Smooth muscle cell (in vitro differentiated cells): ENCODE data around the gene EPB41L3. TPM values are rescaled to one million over a fixed set of nuclear protein-coding genes. Genes with fewer than 3 reads are reported as not detected.

ENCODE experiments used
- DNase-seq: peaks from one replicate; lab custom pipeline; 2025; ENCODE audit not compliant: unreplicated experiment; lab: John Stamatoyannopoulos, UW
- H2AFZ ChIP-seq: fragments of 200-600 bp; sonication (generic); 2 replicates; pipeline ENCODE4 v1.6.0; 2016; ENCODE audit warnings: antibody characterized with exemption, low read depth, mild to moderate bottlenecking
- H3F3A ChIP-seq: fragments of 200-600 bp; sonication (generic); 2 replicates; pipeline ENCODE4 v1.6.0; 2017; ENCODE audit warnings: antibody characterized with exemption, low read depth
- H3K27ac ChIP-seq: fragments of 200-600 bp; sonication (generic); 2 replicates; pipeline ENCODE4 v1.5.1; 2016; ENCODE audit warnings: low read depth, mild to moderate bottlenecking
- H3K27me3 ChIP-seq: fragments of 200-600 bp; sonication (generic); 2 replicates; pipeline ENCODE4 v1.6.1; 2016; ENCODE audit warnings: low read depth, mild to moderate bottlenecking
- H3K36me3 ChIP-seq: fragments of 200-600 bp; sonication (generic); 2 replicates; pipeline ENCODE4 v1.5.1; 2016; ENCODE audit warnings: low read depth
- H3K4me1 ChIP-seq: fragments of 200-600 bp; sonication (generic); 2 replicates; pipeline ENCODE4 v1.5.1; 2016; ENCODE audit warnings: low read depth
- H3K4me2 ChIP-seq: fragments of 200-600 bp; sonication (generic); 2 replicates; pipeline ENCODE4 v1.6.0; 2016; ENCODE audit warnings: mild to moderate bottlenecking
- H3K4me3 ChIP-seq: fragments of 200-600 bp; sonication (generic); 2 replicates; pipeline ENCODE4 v1.5.1; 2016; ENCODE audit warnings: mild to moderate bottlenecking
- H3K79me2 ChIP-seq: fragments of 200-600 bp; sonication (generic); 2 replicates; pipeline ENCODE4 v1.6.0; 2016; ENCODE audit warnings: low read depth, mild to moderate bottlenecking
- H3K9ac ChIP-seq: fragments of 200-600 bp; sonication (generic); 2 replicates; pipeline ENCODE4 v1.6.0; 2016; ENCODE audit warnings: low read depth
- H3K9me3 ChIP-seq: fragments of 200-600 bp; sonication (generic); replicated peaks from 2 replicates; pipeline ENCODE4 v1.5.1; 2016; ENCODE audit warnings: low read depth
- H4K20me1 ChIP-seq: fragments of 200-600 bp; sonication (generic); 2 replicates; pipeline ENCODE4 v1.6.0; 2016; ENCODE audit warnings: low read depth
- WGBS: methylation state at CpG from one replicate; pipeline ENCODE4 v1.1.7; 2016; ENCODE audit warnings: low lambda C conversion rate; 5-methylcytosine and 5-hydroxymethylcytosine counted together
- polyA plus RNA-seq: library from polyadenylated mRNA; unstranded; fragments of >200 nt; fragmentation: Nextera tagmentation; extraction: Ambion mirVana; gene quantifications from 2 replicates; pipeline ENCODE4 v1.2.1, GENCODE V29; 2016
- total RNA-seq: library from RNA; depleted of rRNA; stranded (reverse); fragments of >200 nt; gene quantifications from 2 replicates; pipeline ENCODE4 v1.2.3, GENCODE V29; 2014
- TF ChIP-seq, protein P1 (sequence below): fragments of 200-600 bp; sonication (generic); IDR thresholded peaks from 2 replicates; pipeline ENCODE4 v1.5.1; 2017; ENCODE audit warnings: borderline replicate concordance, mild to moderate bottlenecking, antibody characterized with exemption; ENCODE audit not compliant: insufficient read depth, poor library complexity, severe bottlenecking

EPB41L3 gene
- total and polyA plus RNA-seq, 2 experiments from 2014 or later = 11.5 to 26.9 TPM

DNA sequence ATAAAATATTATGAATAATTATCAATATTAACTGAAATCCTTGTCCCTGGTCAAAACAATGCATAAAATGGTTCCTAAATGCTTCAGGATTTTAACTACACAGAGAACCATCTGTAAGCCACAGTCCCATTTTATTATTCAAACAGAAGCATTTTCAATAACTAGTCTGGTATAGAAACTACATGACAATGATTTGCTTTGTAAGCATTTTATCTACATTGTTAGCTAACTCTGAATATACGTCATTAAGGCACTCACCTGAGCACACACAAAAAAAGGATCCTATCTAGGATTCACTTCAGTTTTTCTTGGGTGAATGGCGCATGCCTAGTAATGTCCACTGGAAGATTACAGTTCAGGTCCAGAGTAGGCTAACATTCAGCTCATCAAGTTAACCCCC, 22.8 kb downstream of the EPB41L3 start:
- Histone ChIP-seq H4K20me1 (peaks cover 14% of the 10 kb centered on the region), H3K9me3 (no peaks in the 10 kb centered on the region), H3K4me1 (peaks cover 10% of the 10 kb centered on the region), H3K9ac (no peak overlapping the region), H3K4me2 (no peak overlapping the region), H3K4me3 (no peak overlapping the region), H3K79me2 (peaks cover 39% of the 10 kb centered on the region), H3K27ac (no peak overlapping the region), H3K36me3 (no peaks in the 10 kb centered on the region), H2AFZ (no peak overlapping the region), H3K27me3 (no peaks in the 10 kb centered on the region), H3F3A (peaks cover 10% of the 10 kb centered on the region)
- WGBS = 92% methylated on average over 2 of the region's 2 CpGs
- TF ChIP-seq, protein P1, sequence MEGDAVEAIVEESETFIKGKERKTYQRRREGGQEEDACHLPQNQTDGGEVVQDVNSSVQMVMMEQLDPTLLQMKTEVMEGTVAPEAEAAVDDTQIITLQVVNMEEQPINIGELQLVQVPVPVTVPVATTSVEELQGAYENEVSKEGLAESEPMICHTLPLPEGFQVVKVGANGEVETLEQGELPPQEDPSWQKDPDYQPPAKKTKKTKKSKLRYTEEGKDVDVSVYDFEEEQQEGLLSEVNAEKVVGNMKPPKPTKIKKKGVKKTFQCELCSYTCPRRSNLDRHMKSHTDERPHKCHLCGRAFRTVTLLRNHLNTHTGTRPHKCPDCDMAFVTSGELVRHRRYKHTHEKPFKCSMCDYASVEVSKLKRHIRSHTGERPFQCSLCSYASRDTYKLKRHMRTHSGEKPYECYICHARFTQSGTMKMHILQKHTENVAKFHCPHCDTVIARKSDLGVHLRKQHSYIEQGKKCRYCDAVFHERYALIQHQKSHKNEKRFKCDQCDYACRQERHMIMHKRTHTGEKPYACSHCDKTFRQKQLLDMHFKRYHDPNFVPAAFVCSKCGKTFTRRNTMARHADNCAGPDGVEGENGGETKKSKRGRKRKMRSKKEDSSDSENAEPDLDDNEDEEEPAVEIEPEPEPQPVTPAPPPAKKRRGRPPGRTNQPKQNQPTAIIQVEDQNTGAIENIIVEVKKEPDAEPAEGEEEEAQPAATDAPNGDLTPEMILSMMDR = no peak
- no peak for DNase-seq

DNA sequence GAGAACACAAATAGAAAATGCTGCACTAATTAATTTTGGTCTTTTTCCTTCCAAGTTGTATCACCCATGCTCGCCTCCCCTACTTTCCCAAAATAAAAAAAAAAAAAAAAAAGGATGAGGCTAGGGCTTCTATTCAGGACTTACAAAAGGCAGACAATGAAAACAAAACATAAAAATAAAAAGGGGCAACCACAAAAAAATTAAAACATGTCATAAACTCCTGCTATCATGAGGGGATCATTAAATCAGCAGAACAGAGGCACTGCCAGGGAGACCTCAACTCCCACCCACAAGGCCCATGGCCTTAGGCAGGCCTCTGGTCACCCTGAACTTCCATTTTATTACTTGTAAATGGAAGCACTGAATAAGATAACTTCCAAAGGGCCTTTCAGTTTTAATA, 23.3 kb downstream of the EPB41L3 start:
- Histone ChIP-seq H3K4me2 (no peak overlapping the region), H3K79me2 (peaks cover 36% of the 10 kb centered on the region), H3F3A (peaks cover 10% of the 10 kb centered on the region), H3K9me3 (no peaks in the 10 kb centered on the region), H3K36me3 (no peaks in the 10 kb centered on the region), H4K20me1 (peaks cover 14% of the 10 kb centered on the region), H3K27me3 (no peaks in the 10 kb centered on the region), H3K4me3 (no peak overlapping the region), H3K9ac (no peak overlapping the region), H3K27ac (peak overlapping the region; percentile 48), H2AFZ (no peak overlapping the region), H3K4me1 (peaks cover 12% of the 10 kb centered on the region)
- DNase-seq = no peak
- TF ChIP-seq, protein P1 = no peak
- WGBS = 85% methylated on average over 1 of the region's 1 CpG

DNA sequence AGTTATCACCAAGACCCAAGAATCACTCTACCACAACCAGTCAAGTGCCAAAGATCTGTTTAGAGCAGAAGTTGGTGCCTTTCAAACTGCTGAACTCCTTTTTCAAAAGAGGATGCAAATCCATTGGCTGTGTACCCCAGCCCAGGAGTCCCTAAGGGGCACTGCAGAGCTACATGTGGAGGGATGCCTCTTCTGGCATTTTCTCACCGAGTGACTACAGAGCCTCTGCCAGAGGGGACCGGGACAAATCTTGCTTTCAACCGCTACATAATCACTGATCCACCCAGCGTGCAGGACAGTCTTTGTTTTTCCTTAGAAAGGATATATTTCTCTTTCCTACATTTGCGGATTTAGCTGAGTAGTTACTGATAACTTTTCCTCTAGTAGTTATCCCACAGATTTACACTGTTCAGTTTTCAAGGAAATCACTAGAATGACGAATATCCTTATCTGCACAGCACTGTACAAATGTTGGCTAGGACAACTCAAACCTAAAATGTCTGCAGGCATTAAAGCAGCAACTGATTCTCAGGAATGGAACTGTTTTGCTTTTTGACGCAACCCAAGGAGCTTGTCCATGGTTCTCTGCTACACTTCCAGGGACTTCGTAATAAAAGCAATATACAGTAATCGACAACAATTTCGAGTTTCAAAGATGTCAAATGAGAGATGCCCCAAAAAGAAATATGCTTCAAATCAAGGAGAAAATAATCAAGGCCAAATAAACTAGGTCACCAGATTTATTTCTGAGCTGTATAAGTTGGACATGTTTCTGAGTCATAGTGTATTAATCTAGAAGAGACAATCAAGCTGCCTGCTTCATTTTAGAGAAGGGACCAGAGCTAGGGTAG, 24.1 kb downstream of the EPB41L3 start:
- H3K27me3 ChIP-seq = no peaks in the 10 kb centered on the region
- H3K4me2 ChIP-seq = peak overlapping the region; percentile 78
- peaks cover 17% of the 10 kb centered on the region for H3K4me1 ChIP-seq
- peak overlapping the region; percentile 18 for H3K4me3 ChIP-seq
- H3K9me3 ChIP-seq = no peaks in the 10 kb centered on the region
- peaks cover 14% of the 10 kb centered on the region for H4K20me1 ChIP-seq
- H2AFZ ChIP-seq = no peak overlapping the region
- peaks cover 32% of the 10 kb centered on the region for H3K79me2 ChIP-seq
- TF ChIP-seq, protein P1 = no peak
- no peaks in the 10 kb centered on the region for H3K36me3 ChIP-seq
- H3K9ac ChIP-seq = no peak overlapping the region
- no peak for DNase-seq
- peak overlapping the region; percentile 48 for H3K27ac ChIP-seq
- H3F3A ChIP-seq = peaks cover 10% of the 10 kb centered on the region
- WGBS = 38% methylated on average over 10 of the region's 10 CpGs
